ENCODE results near the gene HRAS. TPM values are rescaled to one million over a fixed set of nuclear protein-coding genes. Genes with fewer than 3 reads are reported as not detected.

The HRAS gene
- polyA plus RNA-seq, 3 donors: 10.1 to 32.9 (median 10.3) TPM

GRCh38 chr11:551596-551995 is 16.2 kb upstream of the HRAS start:
- H2AFZ ChIP-seq (ENCODE audit: insufficient read depth, low read depth, low read length, poor library complexity, severe bottlenecking): no peak overlapping the region
- no peak overlapping the region for H3K27ac ChIP-seq (ENCODE audit: low read depth in 1 of 2, low read length in 2 of 2)
- intact Hi-C loops (cut with micrococcal nuclease): no loop called here
- Mint-ChIP-seq H3K36me3 (peaks cover 0 to 2% of the 10 kb centered on the region in 2 donors), H3K4me1 (peaks cover 4% of the 10 kb centered on the region), H3K4me3 (no peak overlapping the region), H3K9me3 (peaks cover 0 to 6% (median 1%) of the 10 kb centered on the region in 7 donors), H3K27me3 (ENCODE audit: low read depth in 3 of 3) (peaks cover 8 to 43% (median 22%) of the 10 kb centered on the region in 3 donors), H3K27ac (peak overlapping the region in 1 of 7 donors; percentile 13)
- WGBS (ENCODE audit: insufficient coverage): 95% methylated on average over 12 of the region's 12 CpGs
- peaks cover 2 to 19% of the 10 kb centered on the region in 2 donors for H3K4me1 ChIP-seq (ENCODE audit: control insufficient read depth in 1 of 2, insufficient read depth in 2 of 2, low read length in 2 of 2)
- H3K9me3 ChIP-seq (replicated peaks in 1 of 2; ENCODE audit: control insufficient read depth in 1 of 2, insufficient read depth in 1 of 2, low read length in 2 of 2): peaks cover 0 to 3% of the 10 kb centered on the region in 2 donors
- H3K27me3 ChIP-seq (ENCODE audit: control insufficient read depth in 2 of 2, insufficient read depth in 2 of 2, low read length in 2 of 2): peaks cover 4 to 29% of the 10 kb centered on the region in 2 donors
- H3K79me2 ChIP-seq (ENCODE audit: insufficient read depth, low read length): no peaks in the 10 kb centered on the region
- no peak for TF ChIP-seq CTCF (IDR thresholded peaks at IDR 0.05)
- no peak overlapping the region for H3K4me3 ChIP-seq (replicated peaks in 1 of 3; ENCODE audit: low read depth in 2 of 3, low read length in 3 of 3)
- H3K9ac ChIP-seq (ENCODE audit: insufficient read depth, low read length, poor library complexity, severe bottlenecking): no peak overlapping the region
- no peak overlapping the region for H3K4me2 ChIP-seq (replicated peaks; ENCODE audit: extremely low read depth, low read length, poor library complexity, severe bottlenecking)
- DNase-seq: no peak
- H3K36me3 ChIP-seq (replicated peaks in 1 of 2; ENCODE audit: control insufficient read depth in 1 of 2, insufficient read depth in 2 of 2, low read length in 2 of 2): no peaks in the 10 kb centered on the region
- H4K20me1 ChIP-seq (ENCODE audit: insufficient read depth, low read length): no peaks in the 10 kb centered on the region

GRCh38 chr11:551131-551530 is 15.8 kb upstream of the HRAS start:
- Histone ChIP-seq H3K9me3 (replicated peaks in 1 of 2; ENCODE audit: control insufficient read depth in 1 of 2, insufficient read depth in 1 of 2, low read length in 2 of 2) (no peaks in the 10 kb centered on the region), H3K4me3 (replicated peaks in 1 of 3; ENCODE audit: low read depth in 2 of 3, low read length in 3 of 3) (no peak overlapping the region), H3K27me3 (ENCODE audit: control insufficient read depth in 2 of 2, insufficient read depth in 2 of 2, low read length in 2 of 2) (peaks cover 0 to 24% of the 10 kb centered on the region in 2 donors), H3K4me2 (replicated peaks; ENCODE audit: extremely low read depth, low read length, poor library complexity, severe bottlenecking) (no peak overlapping the region), H3K36me3 (replicated peaks in 1 of 2; ENCODE audit: control insufficient read depth in 1 of 2, insufficient read depth in 2 of 2, low read length in 2 of 2) (no peaks in the 10 kb centered on the region), H3K27ac (ENCODE audit: low read depth in 1 of 2, low read length in 2 of 2) (no peak overlapping the region), H4K20me1 (ENCODE audit: insufficient read depth, low read length) (no peaks in the 10 kb centered on the region), H3K9ac (ENCODE audit: insufficient read depth, low read length, poor library complexity, severe bottlenecking) (no peak overlapping the region), H3K79me2 (ENCODE audit: insufficient read depth, low read length) (no peaks in the 10 kb centered on the region), H3K4me1 (ENCODE audit: control insufficient read depth in 1 of 2, insufficient read depth in 2 of 2, low read length in 2 of 2) (peaks cover 2 to 16% of the 10 kb centered on the region in 2 donors), H2AFZ (ENCODE audit: insufficient read depth, low read depth, low read length, poor library complexity, severe bottlenecking) (no peak overlapping the region)
- no peaks in the 10 kb centered on the region for H3K4me1 Mint-ChIP-seq
- peaks cover 5 to 39% (median 17%) of the 10 kb centered on the region in 3 donors for H3K27me3 Mint-ChIP-seq (ENCODE audit: low read depth in 3 of 3)
- H3K27ac Mint-ChIP-seq: no peak overlapping the region
- H3K4me3 Mint-ChIP-seq: no peak overlapping the region
- intact Hi-C loops (cut with micrococcal nuclease): no loop called here
- H3K9me3 Mint-ChIP-seq: peaks cover 0 to 3% (median 0%) of the 10 kb centered on the region in 7 donors
- 90% methylated on average over 12 of the region's 16 CpGs for WGBS (ENCODE audit: insufficient coverage)
- H3K36me3 Mint-ChIP-seq: no peaks in the 10 kb centered on the region
- no peak for DNase-seq
- no peak for TF ChIP-seq CTCF (IDR thresholded peaks at IDR 0.05)

Data from CD14-positive monocyte (primary cell).